Measurements from ENCODE around the gene MYOCD.

DNA sequence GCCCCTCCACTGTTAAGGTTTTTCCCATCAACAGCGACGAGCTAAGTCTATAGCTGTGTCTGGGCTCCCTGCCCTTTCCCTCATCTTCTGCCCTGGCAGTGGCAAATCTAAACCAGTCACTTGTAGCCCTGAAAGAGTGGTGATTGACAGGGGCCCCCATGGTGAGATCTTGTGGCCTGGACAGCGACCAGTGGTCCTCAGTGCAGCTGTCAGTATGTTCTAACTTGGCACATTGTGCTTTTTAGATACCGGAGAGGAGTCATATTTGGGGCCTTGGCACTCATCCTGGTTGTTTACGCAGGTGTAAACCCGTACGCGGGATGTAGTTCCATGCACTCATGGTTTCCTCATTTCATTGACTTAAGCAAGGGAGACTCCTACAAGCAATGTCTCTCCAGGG, 66.1 kb downstream of the MYOCD start:
- TF ChIP-seq CTCF (IDR thresholded peaks at IDR 0.05): no peak
- TF ChIP-seq, protein P1, sequence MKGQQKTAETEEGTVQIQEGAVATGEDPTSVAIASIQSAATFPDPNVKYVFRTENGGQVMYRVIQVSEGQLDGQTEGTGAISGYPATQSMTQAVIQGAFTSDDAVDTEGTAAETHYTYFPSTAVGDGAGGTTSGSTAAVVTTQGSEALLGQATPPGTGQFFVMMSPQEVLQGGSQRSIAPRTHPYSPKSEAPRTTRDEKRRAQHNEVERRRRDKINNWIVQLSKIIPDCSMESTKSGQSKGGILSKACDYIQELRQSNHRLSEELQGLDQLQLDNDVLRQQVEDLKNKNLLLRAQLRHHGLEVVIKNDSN (CRISPR knock-in tag; IDR thresholded peaks at IDR 0.05): no peak
- TF ChIP-seq ZNF263 (CRISPR knock-in tag; IDR thresholded peaks at IDR 0.05; ENCODE audit: low read depth): no peak
